K562 (cell line): ENCODE measurements around the gene ACSL5. TPM values are rescaled to one million over a fixed set of nuclear protein-coding genes. Genes with fewer than 3 reads are reported as not detected.

Experiments
- ATAC-seq: fragments of 200-7000 bp; cut with Tn5 transposase; 3 replicates; pipeline ENCODE4 v1.9.1; 2020; ENCODE audit warnings: moderate library complexity
- BruUV-seq: library from RNA; stranded (reverse); fragments of 400-500 nt; replicated peaks from 2 replicates; lab custom pipeline; 2021; lab: Mats Ljungman, UMichigan
- CTCF ChIA-PET: fragments of 300-600 bp; formaldehyde crosslinking; extraction: SDS; loops from one replicate; lab custom pipeline; 2021; ENCODE audit warnings: low intra/inter-chr PET ratio; lab: Yijun Ruan, JAX
- POLR2A ChIA-PET: fragments of 300-600, 350-650 bp; sonication (Branson Sonifier 250); formaldehyde crosslinking; extraction: SDS; loops from one replicate; lab custom pipeline; 2021; ENCODE audit warnings: antibody characterized with exemption, inconsistent platforms; lab: Yijun Ruan, JAX
- DNase-seq, 4 experiments: peaks; one replicate each; pipeline versions ENCODE4 v3.0.0 to v3.0.0-alpha.2; 2011 to 2018; ENCODE audit warnings: low spot score in 3 of 4, mixed read lengths in 3 of 4; ENCODE audit errors: extremely low read depth in 1 of 4
- FAIRE-seq: peaks from 2 replicates; lab custom pipeline; 2011; peaks lifted over from hg19 to GRCh38; lab: Jason Lieb, UNC
- H2AFZ ChIP-seq: 2 replicates; pipeline ENCODE4 v1.6.0; 2011; ENCODE audit warnings: low read depth, low read length, control low read depth, inconsistent platforms
- H3K27ac ChIP-seq: fragments of 200-600 bp; 3 replicates; pipeline ENCODE4 v1.8.0; 2011; ENCODE audit warnings: low read depth, mild to moderate bottlenecking, control low read depth, inconsistent platforms, low read length, moderate library complexity, mixed read lengths; ENCODE audit errors: extremely low read depth
- H3K27me3 ChIP-seq, 2 experiments: fragments of 300-600 bp in 1 of 2; 2 replicates in 1 of 2; 3 replicates in 1 of 2; pipeline versions ENCODE4 v1.6.0 to v1.8.0; 2011; ENCODE audit warnings: inconsistent platforms in 2 of 2, low read length in 2 of 2, mild to moderate bottlenecking in 1 of 2, mixed read lengths in 1 of 2, moderate library complexity in 1 of 2; ENCODE audit not compliant: control insufficient read depth in 2 of 2, insufficient read depth in 2 of 2
- H3K36me3 ChIP-seq: fragments of 300-600 bp; 3 replicates; pipeline ENCODE4 v1.8.0; 2011; ENCODE audit warnings: mild to moderate bottlenecking, low read length, inconsistent platforms; ENCODE audit not compliant: control insufficient read depth, insufficient read depth
- H3K4me1 ChIP-seq, 2 experiments: fragments of 200-600 bp in 1 of 2; replicated peaks in 1 of 2; 2 replicates in 1 of 2; 3 replicates in 1 of 2; pipeline versions ENCODE4 v1.5.1 to v1.8.0; 2011; ENCODE audit warnings: inconsistent platforms in 2 of 2, low read length in 2 of 2, mild to moderate bottlenecking in 1 of 2, mixed read lengths in 1 of 2, moderate library complexity in 1 of 2; ENCODE audit not compliant: control insufficient read depth in 2 of 2, insufficient read depth in 2 of 2
- H3K4me2 ChIP-seq: 2 replicates; pipeline ENCODE4 v1.6.1; 2011; ENCODE audit warnings: low read length, control low read depth, inconsistent platforms, mixed read lengths; ENCODE audit not compliant: insufficient read depth
- H3K4me3 ChIP-seq: fragments of 200-600 bp; sonication (generic), shearing (Covaris generic); 2 replicates; pipeline ENCODE4 v1.5.1; 2016; ENCODE audit warnings: control low read depth, inconsistent platforms
- H3K79me2 ChIP-seq: fragments of 200-600 bp; 3 replicates; pipeline ENCODE4 v1.8.0; 2011; ENCODE audit warnings: low read length, inconsistent platforms; ENCODE audit not compliant: control insufficient read depth, insufficient read depth
- H3K9ac ChIP-seq, 2 experiments: 2 replicates each; pipeline versions ENCODE4 v1.6.0 to v1.6.1; 2011; ENCODE audit warnings: low read depth in 2 of 2, low read length in 2 of 2, control low read depth in 1 of 2, inconsistent platforms in 1 of 2, mild to moderate bottlenecking in 1 of 2, mixed read lengths in 1 of 2; ENCODE audit not compliant: insufficient read depth in 1 of 2
- H3K9me1 ChIP-seq: one replicate; pipeline ENCODE4 v1.6.0; 2011; ENCODE audit warnings: inconsistent platforms, mild to moderate bottlenecking, low read length, moderate library complexity; ENCODE audit not compliant: control insufficient read depth, insufficient read depth
- H3K9me3 ChIP-seq: replicated peaks from 2 replicates; pipeline ENCODE4 v1.5.1; 2011; ENCODE audit warnings: low read depth, low read length, inconsistent platforms; ENCODE audit not compliant: control insufficient read depth, insufficient read depth
- H4K20me1 ChIP-seq: replicated peaks from 2 replicates; pipeline ENCODE4 v1.6.1; 2011; ENCODE audit warnings: low read length, inconsistent platforms, mixed read lengths; ENCODE audit not compliant: control insufficient read depth, insufficient read depth
- ARHGAP35 ChIP-seq: fragments of 450-650 bp; IDR thresholded peaks from 2 replicates; pipeline ENCODE4 v1.6.1; 2018; ENCODE audit not compliant: partially characterized antibody
- CTBP1 ChIP-seq: fragments of 450-650 bp; IDR thresholded peaks from 2 replicates; pipeline ENCODE4 v1.6.1; 2016; ENCODE audit warnings: borderline replicate concordance
- CXXC5 ChIP-seq: fragments of 250-450 bp; sonication (Bioruptor Pico); IDR thresholded peaks from 2 replicates; pipeline ENCODE4 v1.8.0; 2022; ENCODE audit warnings: inconsistent platforms, mild to moderate bottlenecking, moderate library complexity
- FOXK2 ChIP-seq, 2 experiments: fragments of 450-650 bp; IDR thresholded peaks in 1 of 2; conservative IDR thresholded peaks in 1 of 2; 2 replicates each; pipeline ENCODE4 v1.6.1; 2016; ENCODE audit warnings: low read depth in 2 of 2, mild to moderate bottlenecking in 1 of 2
- ILK ChIP-seq: fragments of 450-650 bp; IDR thresholded peaks from 2 replicates; pipeline ENCODE4 v1.6.1; 2016; ENCODE audit warnings: missing genetic modification characterization, low read depth, mild to moderate bottlenecking, missing compliant biosample characterization, moderate library complexity, borderline replicate concordance
- MECOM ChIP-seq: fragments of 250-450 bp; sonication (Bioruptor Pico); IDR thresholded peaks from 2 replicates; pipeline ENCODE4 v1.8.0; 2022; ENCODE audit warnings: inconsistent platforms
- NCOA2 ChIP-seq, 2 experiments: fragments of 450-650 bp; IDR thresholded peaks; 2 replicates each; pipeline ENCODE4 v1.6.1; 2018; ENCODE audit warnings: mild to moderate bottlenecking in 2 of 2, moderate library complexity in 1 of 2; ENCODE audit not compliant: partially characterized antibody in 2 of 2
- POLR2A ChIP-seq: fragments of 450-650 bp; conservative IDR thresholded peaks from 2 replicates; pipeline ENCODE4 v1.6.1; 2016
- XRCC3 ChIP-seq: fragments of 450-650 bp; IDR thresholded peaks from 2 replicates; pipeline ENCODE4 v1.6.1; 2017; ENCODE audit warnings: mild to moderate bottlenecking, moderate library complexity
- ZNF57 ChIP-seq: fragments of 450-650 bp; formaldehyde crosslinking; IDR thresholded peaks from 2 replicates; pipeline ENCODE4 v1.4.0; 2020; ENCODE audit warnings: mild to moderate bottlenecking, moderate library complexity
- ZNF589 ChIP-seq: fragments of 200-800 bp; sonication (Bioruptor generic); IDR thresholded peaks from 2 replicates; pipeline ENCODE4 v1.6.1; 2016; ENCODE audit warnings: low read depth, missing genetic modification characterization, missing compliant biosample characterization
- WGBS: fragments of 100-300 bp; shearing (Covaris generic); methylation state at CpG from one replicate; pipeline ENCODE4 v1.1.6; 2016; ENCODE audit warnings: low coverage, mixed read lengths; ENCODE audit not compliant: insufficient coverage; ENCODE audit errors: missing lambda C conversion rate; 5-methylcytosine and 5-hydroxymethylcytosine counted together
- in situ Hi-C: fragments of 300-500 bp; cut with MboI; formaldehyde crosslinking; loops from 4 replicates; pipeline ENCODE4 v1.15.0; 2018; ENCODE audit warnings: inconsistent platforms, mixed read lengths
- intact Hi-C: fragments of 100-400 bp; cut with micrococcal nuclease; formaldehyde crosslinking; loops from 2 replicates; pipeline ENCODE4 v1.14.2; 2022
- polyA plus RNA-seq, 8 experiments: library from polyadenylated mRNA; depleted of rRNA in 4 of 8; stranded (reverse) in 5 of 8; unstranded in 3 of 8; fragments of >200 nt; fragmentation: Nextera tagmentation in 2 of 8; fragmentation: Illumina TruSeq in 1 of 8; extraction: Ambion mirVana in 2 of 8; extraction: Trizol in 1 of 8; gene quantifications; 2 replicates each; pipeline versions ENCODE4 v1.2.1 to v1.2.3, GENCODE V29; 2011 to 2014; ENCODE audit warnings: inconsistent platforms in 1 of 8, missing spikeins in 1 of 8
- total RNA-seq, 7 experiments: library from RNA; depleted of rRNA in 6 of 7; stranded (reverse); fragments of >200 nt in 6 of 7; fragmentation: Illumina TruSeq in 2 of 7; extraction: Trizol in 2 of 7; gene quantifications; 2 replicates each; pipeline versions ENCODE4 v1.2.1 to v1.2.3, GENCODE V29; 2011 to 2021; ENCODE audit warnings: low replicate concordance in 1 of 7
- TF ChIP-seq, protein P1 (sequence below): fragments of 250-450 bp; sonication (Bioruptor Pico); IDR thresholded peaks from 2 replicates; pipeline ENCODE4 v1.4.0; 2020; ENCODE audit warnings: mild to moderate bottlenecking
- TF ChIP-seq, protein P2 (sequence below): sonication (generic); formaldehyde crosslinking; IDR thresholded peaks from 2 replicates; pipeline ENCODE4 v1.8.1; 2022; ENCODE audit warnings: missing genetic modification reagents
- TF ChIP-seq, protein P3 (sequence below): fragments of 250-450 bp; sonication (Bioruptor Pico); IDR thresholded peaks from 2 replicates; pipeline ENCODE4 v1.5.1; 2021; ENCODE audit warnings: mild to moderate bottlenecking
- TF ChIP-seq, protein P4 (sequence below): fragments of 450-650 bp; IDR thresholded peaks from 2 replicates; pipeline ENCODE4 v1.6.1; 2018; ENCODE audit warnings: mild to moderate bottlenecking, low read depth; ENCODE audit not compliant: partially characterized antibody
- TF ChIP-seq, protein P5 (sequence below): fragments of 450-650 bp; IDR thresholded peaks from 2 replicates; pipeline ENCODE4 v1.6.1; 2016

Gene ACSL5
- total and polyA plus RNA-seq, 9 of the 15 experiments (the other 6 are each of a cell fraction or from before 2014, with no cell fraction given), result 0.19 to 1.4 (median 0.55) TPM

DNA sequence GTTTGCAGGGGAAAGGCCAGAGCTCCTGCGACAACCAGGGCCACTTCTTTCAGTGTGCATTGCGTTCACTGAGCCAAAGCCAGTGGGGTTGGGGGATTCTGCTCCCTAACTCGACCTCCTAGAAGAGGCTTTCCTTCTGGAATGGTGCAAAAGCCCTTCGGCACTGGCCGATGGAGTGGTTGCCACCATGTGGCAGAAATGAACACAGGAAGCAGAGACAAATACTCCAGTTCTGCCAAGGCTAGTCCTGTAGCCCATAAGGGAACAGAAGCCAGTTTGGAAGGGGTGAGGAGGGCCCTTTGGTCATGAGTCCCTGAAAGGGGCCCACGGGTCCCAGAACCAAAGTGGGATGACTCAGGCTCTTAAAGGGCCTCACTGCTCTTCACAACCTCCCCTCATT lies 29.7 kb upstream of the ACSL5 start (continued):
- TF ChIP-seq, protein P1, sequence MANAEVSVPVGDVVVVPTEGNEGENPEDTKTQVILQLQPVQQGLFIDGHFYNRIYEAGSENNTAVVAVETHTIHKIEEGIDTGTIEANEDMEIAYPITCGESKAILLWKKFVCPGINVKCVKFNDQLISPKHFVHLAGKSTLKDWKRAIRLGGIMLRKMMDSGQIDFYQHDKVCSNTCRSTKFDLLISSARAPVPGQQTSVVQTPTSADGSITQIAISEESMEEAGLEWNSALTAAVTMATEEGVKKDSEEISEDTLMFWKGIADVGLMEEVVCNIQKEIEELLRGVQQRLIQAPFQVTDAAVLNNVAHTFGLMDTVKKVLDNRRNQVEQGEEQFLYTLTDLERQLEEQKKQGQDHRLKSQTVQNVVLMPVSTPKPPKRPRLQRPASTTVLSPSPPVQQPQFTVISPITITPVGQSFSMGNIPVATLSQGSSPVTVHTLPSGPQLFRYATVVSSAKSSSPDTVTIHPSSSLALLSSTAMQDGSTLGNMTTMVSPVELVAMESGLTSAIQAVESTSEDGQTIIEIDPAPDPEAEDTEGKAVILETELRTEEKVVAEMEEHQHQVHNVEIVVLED (CRISPR knock-in tag), result no peak
- TF ChIP-seq CXXC5 (CRISPR knock-in tag), result no peak
- no peak for TF ChIP-seq POLR2A
- no peak for TF ChIP-seq MECOM (CRISPR knock-in tag)
- no peak for TF ChIP-seq ZNF589
- no peak for TF ChIP-seq ILK (tag)
- TF ChIP-seq NCOA2 (IDR thresholded peaks at IDR 0.05; ENCODE audit: partially characterized antibody in 2 of 2), result no peak

DNA sequence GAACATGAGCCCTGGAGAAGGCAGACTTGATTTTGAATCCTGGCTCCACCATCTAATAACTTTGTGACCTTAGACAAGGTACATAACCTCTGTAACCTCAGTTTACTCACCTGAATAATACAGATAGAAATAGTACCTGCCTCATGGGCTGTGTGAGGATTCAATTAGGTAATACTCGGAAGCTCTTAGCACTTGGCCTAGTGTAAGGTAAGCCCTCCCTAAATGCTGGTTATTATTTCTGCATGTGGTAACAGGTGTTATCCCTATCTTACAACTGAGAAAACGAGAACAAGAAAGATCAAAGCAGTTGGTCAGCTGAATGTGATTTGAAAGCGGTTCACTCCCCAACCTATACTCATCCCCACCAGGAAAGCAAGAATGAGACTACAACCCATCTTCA lies 28.7 kb upstream of the ACSL5 start:
- peaks cover 0 to 23% of the 10 kb centered on the region in 2 experiments; a peak in 2 of 5 replicates for H3K27me3 ChIP-seq
- FAIRE-seq (no peak), ATAC-seq (no peak), DNase-seq (no peak)
- BruUV-seq, result no TSS peak
- ChIA-PET POLR2A (no interaction called here), CTCF (no interaction called here)
- no peaks in the 10 kb centered on the region; the same call in 1 of the 2 replicates for H4K20me1 ChIP-seq
- H3K4me1 ChIP-seq, result 0 out of 5 replicates have a peak, but pooled peaks cover 0 to 6% of the 10 kb centered on the region in 2 experiments
- no peak overlapping the region for H3K4me3 ChIP-seq
- intact Hi-C loops (no loop called here), in situ Hi-C loops (no loop called here)
- H2AFZ ChIP-seq, result no peak overlapping the region
- H3K9me3 ChIP-seq, result no peaks in the 10 kb centered on the region
- H3K79me2 ChIP-seq, result no peaks in the 10 kb centered on the region
- WGBS, result 7% methylated on average over 3 of the region's 3 CpGs
- no peak overlapping the region for H3K9ac ChIP-seq
- H3K4me2 ChIP-seq, result no peak overlapping the region
- no peak overlapping the region for H3K27ac ChIP-seq
- H3K9me1 ChIP-seq, result no peaks in the 10 kb centered on the region
- no peaks in the 10 kb centered on the region for H3K36me3 ChIP-seq
- TF ChIP-seq, protein P2, sequence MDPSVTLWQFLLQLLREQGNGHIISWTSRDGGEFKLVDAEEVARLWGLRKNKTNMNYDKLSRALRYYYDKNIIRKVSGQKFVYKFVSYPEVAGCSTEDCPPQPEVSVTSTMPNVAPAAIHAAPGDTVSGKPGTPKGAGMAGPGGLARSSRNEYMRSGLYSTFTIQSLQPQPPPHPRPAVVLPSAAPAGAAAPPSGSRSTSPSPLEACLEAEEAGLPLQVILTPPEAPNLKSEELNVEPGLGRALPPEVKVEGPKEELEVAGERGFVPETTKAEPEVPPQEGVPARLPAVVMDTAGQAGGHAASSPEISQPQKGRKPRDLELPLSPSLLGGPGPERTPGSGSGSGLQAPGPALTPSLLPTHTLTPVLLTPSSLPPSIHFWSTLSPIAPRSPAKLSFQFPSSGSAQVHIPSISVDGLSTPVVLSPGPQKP (CRISPR knock-in tag), result no peak
- TF ChIP-seq ARHGAP35 (no peak), FOXK2 (conservative IDR thresholded peaks at IDR 0.05 in 1 of 2, IDR thresholded peaks at IDR 0.05 in 1 of 2; ENCODE audit: low read depth in 2 of 2) (no peak), ZNF57 (no peak), CTBP1 (no peak), XRCC3 (no peak)
- TF ChIP-seq, protein P3, sequence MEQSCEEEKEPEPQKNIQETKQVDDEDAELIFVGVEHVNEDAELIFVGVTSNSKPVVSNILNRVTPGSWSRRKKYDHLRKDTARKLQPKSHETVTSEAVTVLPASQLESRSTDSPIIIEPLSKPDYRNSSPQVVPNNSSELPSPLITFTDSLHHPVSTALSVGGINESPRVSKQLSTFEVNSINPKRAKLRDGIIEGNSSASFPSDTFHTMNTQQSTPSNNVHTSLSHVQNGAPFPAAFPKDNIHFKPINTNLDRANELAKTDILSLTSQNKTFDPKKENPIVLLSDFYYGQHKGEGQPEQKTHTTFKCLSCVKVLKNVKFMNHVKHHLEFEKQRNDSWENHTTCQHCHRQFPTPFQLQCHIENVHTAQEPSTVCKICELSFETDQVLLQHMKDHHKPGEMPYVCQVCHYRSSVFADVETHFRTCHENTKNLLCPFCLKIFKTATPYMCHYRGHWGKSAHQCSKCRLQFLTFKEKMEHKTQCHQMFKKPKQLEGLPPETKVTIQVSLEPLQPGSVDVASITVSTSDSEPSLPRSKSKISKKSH, result no peak
- TF ChIP-seq, protein P4, sequence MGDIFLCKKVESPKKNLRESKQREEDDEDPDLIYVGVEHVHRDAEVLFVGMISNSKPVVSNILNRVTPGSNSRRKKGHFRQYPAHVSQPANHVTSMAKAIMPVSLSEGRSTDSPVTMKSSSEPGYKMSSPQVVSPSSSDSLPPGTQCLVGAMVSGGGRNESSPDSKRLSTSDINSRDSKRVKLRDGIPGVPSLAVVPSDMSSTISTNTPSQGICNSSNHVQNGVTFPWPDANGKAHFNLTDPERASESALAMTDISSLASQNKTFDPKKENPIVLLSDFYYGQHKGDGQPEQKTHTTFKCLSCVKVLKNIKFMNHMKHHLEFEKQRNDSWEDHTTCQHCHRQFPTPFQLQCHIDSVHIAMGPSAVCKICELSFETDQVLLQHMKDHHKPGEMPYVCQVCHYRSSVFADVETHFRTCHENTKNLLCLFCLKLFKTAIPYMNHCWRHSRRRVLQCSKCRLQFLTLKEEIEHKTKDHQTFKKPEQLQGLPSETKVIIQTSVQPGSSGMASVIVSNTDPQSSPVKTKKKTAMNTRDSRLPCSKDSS, result no peak
- TF ChIP-seq, protein P5, sequence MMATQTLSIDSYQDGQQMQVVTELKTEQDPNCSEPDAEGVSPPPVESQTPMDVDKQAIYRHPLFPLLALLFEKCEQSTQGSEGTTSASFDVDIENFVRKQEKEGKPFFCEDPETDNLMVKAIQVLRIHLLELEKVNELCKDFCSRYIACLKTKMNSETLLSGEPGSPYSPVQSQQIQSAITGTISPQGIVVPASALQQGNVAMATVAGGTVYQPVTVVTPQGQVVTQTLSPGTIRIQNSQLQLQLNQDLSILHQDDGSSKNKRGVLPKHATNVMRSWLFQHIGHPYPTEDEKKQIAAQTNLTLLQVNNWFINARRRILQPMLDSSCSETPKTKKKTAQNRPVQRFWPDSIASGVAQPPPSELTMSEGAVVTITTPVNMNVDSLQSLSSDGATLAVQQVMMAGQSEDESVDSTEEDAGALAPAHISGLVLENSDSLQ, result no peak
